Measurements from ENCODE around the gene ANP32A.

The ANP32A gene

GRCh38 chr15:68734352-68734751 lies 86.3 kb downstream of the ANP32A start:
- in situ Hi-C loops (cut with HindIII; ENCODE audit: low pct_unique_long_range_greater_than_20kb, low sequenced_read_pairs), result no loop called here
- TF ChIP-seq JUND (IDR thresholded peaks at IDR 0.05; ENCODE audit: low read depth), result no peak
- no peak for DNase-seq (ENCODE audit: low read depth in 1 of 2, low spot score in 1 of 2)

GRCh38 chr15:68733666-68734065 lies 87.0 kb downstream of the ANP32A start:
- in situ Hi-C loops (cut with HindIII; ENCODE audit: low pct_unique_long_range_greater_than_20kb, low sequenced_read_pairs), result no loop called here
- no peak for TF ChIP-seq JUND (IDR thresholded peaks at IDR 0.05; ENCODE audit: low read depth)
- DNase-seq (ENCODE audit: low read depth in 1 of 2, low spot score in 1 of 2), result no peak

- DNase-seq (ENCODE audit: low read depth in 1 of 2, low spot score in 1 of 2), result no peak
- no peak for TF ChIP-seq JUND (IDR thresholded peaks at IDR 0.05; ENCODE audit: low read depth)
- in situ Hi-C loops (cut with HindIII; ENCODE audit: low pct_unique_long_range_greater_than_20kb, low sequenced_read_pairs), result no loop called here
Observed at GRCh38 chr15:68732451-68732850, 88.2 kb downstream of the ANP32A start.

GRCh38 chr15:68730976-68731897 lies 89.5 kb downstream of the ANP32A start:
- in situ Hi-C loops (cut with HindIII; ENCODE audit: low pct_unique_long_range_greater_than_20kb, low sequenced_read_pairs), result no loop called here
- TF ChIP-seq JUND (IDR thresholded peaks at IDR 0.05; ENCODE audit: low read depth), result no peak
- DNase-seq (ENCODE audit: low read depth in 1 of 2, low spot score in 1 of 2), result no peak

GRCh38 chr15:68730471-68730919 lies 90.2 kb downstream of the ANP32A start:
- in situ Hi-C loops (cut with HindIII; ENCODE audit: low pct_unique_long_range_greater_than_20kb, low sequenced_read_pairs), result no loop called here
- no peak for TF ChIP-seq JUND (IDR thresholded peaks at IDR 0.05; ENCODE audit: low read depth)
- peak in 1 of 2 experiments; percentile 67 for DNase-seq (ENCODE audit: low read depth in 1 of 2, low spot score in 1 of 2)

- in situ Hi-C loops (cut with HindIII; ENCODE audit: low pct_unique_long_range_greater_than_20kb, low sequenced_read_pairs), result no loop called here
- DNase-seq (ENCODE audit: low read depth in 1 of 2, low spot score in 1 of 2), result no peak
- no peak for TF ChIP-seq JUND (IDR thresholded peaks at IDR 0.05; ENCODE audit: low read depth)
Observed at GRCh38 chr15:68729789-68730411, 90.8 kb downstream of the ANP32A start.
